Loucy (cell line): ENCODE measurements around the gene NSD1.

Source experiments
- H2AFZ ChIP-seq: fragments of 200-600 bp; sonication (generic); 2 replicates; pipeline ENCODE4 v1.6.0; 2016; ENCODE audit warnings: antibody characterized with exemption, mild to moderate bottlenecking, low read length, moderate library complexity
- H3F3A ChIP-seq: fragments of 200-600 bp; 2 replicates; pipeline ENCODE4 v1.6.0; 2016; ENCODE audit warnings: antibody characterized with exemption, low read depth, mild to moderate bottlenecking
- H3K27me3 ChIP-seq: fragments of 200-600 bp; sonication (generic); 2 replicates; pipeline ENCODE4 v1.6.1; 2014; ENCODE audit warnings: low read length, mild to moderate bottlenecking; ENCODE audit not compliant: insufficient read depth, poor library complexity, severe bottlenecking
- H3K36me3 ChIP-seq: fragments of 200-600 bp; sonication (generic); 2 replicates; pipeline ENCODE4 v1.6.1; 2016; ENCODE audit warnings: low read length; ENCODE audit not compliant: insufficient read depth
- H3K4me1 ChIP-seq: fragments of 200-600 bp; sonication (generic); 2 replicates; pipeline ENCODE4 v1.5.1; 2014; ENCODE audit warnings: low read length, mild to moderate bottlenecking; ENCODE audit not compliant: insufficient read depth, poor library complexity, severe bottlenecking
- H3K4me2 ChIP-seq: fragments of 200-600 bp; sonication (generic); 2 replicates; pipeline ENCODE4 v1.6.0; 2014; ENCODE audit warnings: antibody characterized with exemption, low read length, low read depth, mild to moderate bottlenecking; ENCODE audit not compliant: poor library complexity, severe bottlenecking
- H3K4me3 ChIP-seq: fragments of 200-600 bp; sonication (generic); 2 replicates; pipeline ENCODE4 v1.5.1; 2014; ENCODE audit warnings: low read length, mild to moderate bottlenecking, mixed read lengths; ENCODE audit not compliant: poor library complexity, severe bottlenecking
- H3K79me2 ChIP-seq: fragments of 200-600 bp; sonication (generic); 2 replicates; pipeline ENCODE4 v1.6.1; 2014; ENCODE audit warnings: low read length; ENCODE audit not compliant: insufficient read depth
- H3K9ac ChIP-seq: fragments of 200-600 bp; sonication (generic); 2 replicates; pipeline ENCODE4 v1.6.0; 2014; ENCODE audit warnings: mild to moderate bottlenecking, low read depth, low read length, moderate library complexity; ENCODE audit not compliant: poor library complexity, severe bottlenecking
- H3K9me2 ChIP-seq: fragments of 200-600 bp; sonication (generic); replicated peaks from 2 replicates; pipeline ENCODE4 v1.6.1; 2016; ENCODE audit warnings: low read depth, low read length, mixed read lengths
- H3K9me3 ChIP-seq: fragments of 200-600 bp; sonication (generic); 2 replicates; pipeline ENCODE4 v1.6.1; 2014; ENCODE audit warnings: mild to moderate bottlenecking, antibody characterized with exemption, low read length, low read depth; ENCODE audit not compliant: insufficient read depth
- H4K20me1 ChIP-seq: fragments of 200-600 bp; sonication (generic); 2 replicates; pipeline ENCODE4 v1.6.0; 2014; ENCODE audit warnings: antibody characterized with exemption, low read length, mild to moderate bottlenecking; ENCODE audit not compliant: insufficient read depth, poor library complexity, severe bottlenecking
- EZH2phosphoT487 ChIP-seq: fragments of 200-600 bp; IDR thresholded peaks from 2 replicates; pipeline ENCODE4 v1.6.1; 2018; ENCODE audit warnings: antibody characterized with exemption, mild to moderate bottlenecking, moderate library complexity, borderline replicate concordance
- TF ChIP-seq, protein P1 (sequence below): fragments of 200-600 bp; sonication (generic); conservative IDR thresholded peaks from 2 replicates; pipeline ENCODE4 v1.5.1; 2014; ENCODE audit warnings: mild to moderate bottlenecking, antibody characterized with exemption, low read length

The NSD1 gene

DNA sequence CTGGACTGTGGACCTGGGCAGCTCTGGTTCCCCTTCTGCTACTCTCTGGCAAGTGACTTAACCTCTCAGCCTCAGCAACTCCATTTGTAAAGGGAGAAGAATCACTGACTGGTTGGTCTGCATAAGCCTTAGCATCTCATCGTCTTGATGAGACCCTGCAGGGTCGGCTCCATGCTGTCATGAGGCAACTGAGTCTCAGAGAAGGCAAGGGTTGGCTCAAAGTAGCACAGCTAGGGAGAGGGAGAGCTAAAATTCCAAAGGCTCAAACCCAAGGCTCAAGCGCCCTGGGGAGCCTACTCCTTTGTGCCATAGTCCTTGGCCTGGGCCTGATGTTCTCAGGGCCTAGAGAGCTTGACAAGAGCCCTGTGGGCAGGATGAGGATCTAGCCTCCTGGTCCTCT is 42.3 kb upstream of the NSD1 start:
- Histone ChIP-seq H2AFZ (no peak overlapping the region), H3K79me2 (no peaks in the 10 kb centered on the region), H3K9me2 (no peaks in the 10 kb centered on the region), H3F3A (no peaks in the 10 kb centered on the region), H3K4me2 (no peak overlapping the region), H3K27me3 (no peaks in the 10 kb centered on the region), H4K20me1 (no peaks in the 10 kb centered on the region), H3K4me1 (peaks cover 3% of the 10 kb centered on the region), H3K9me3 (no peaks in the 10 kb centered on the region), H3K4me3 (no peak overlapping the region), H3K9ac (no peak overlapping the region), H3K36me3 (no peaks in the 10 kb centered on the region)
- TF ChIP-seq, protein P1, sequence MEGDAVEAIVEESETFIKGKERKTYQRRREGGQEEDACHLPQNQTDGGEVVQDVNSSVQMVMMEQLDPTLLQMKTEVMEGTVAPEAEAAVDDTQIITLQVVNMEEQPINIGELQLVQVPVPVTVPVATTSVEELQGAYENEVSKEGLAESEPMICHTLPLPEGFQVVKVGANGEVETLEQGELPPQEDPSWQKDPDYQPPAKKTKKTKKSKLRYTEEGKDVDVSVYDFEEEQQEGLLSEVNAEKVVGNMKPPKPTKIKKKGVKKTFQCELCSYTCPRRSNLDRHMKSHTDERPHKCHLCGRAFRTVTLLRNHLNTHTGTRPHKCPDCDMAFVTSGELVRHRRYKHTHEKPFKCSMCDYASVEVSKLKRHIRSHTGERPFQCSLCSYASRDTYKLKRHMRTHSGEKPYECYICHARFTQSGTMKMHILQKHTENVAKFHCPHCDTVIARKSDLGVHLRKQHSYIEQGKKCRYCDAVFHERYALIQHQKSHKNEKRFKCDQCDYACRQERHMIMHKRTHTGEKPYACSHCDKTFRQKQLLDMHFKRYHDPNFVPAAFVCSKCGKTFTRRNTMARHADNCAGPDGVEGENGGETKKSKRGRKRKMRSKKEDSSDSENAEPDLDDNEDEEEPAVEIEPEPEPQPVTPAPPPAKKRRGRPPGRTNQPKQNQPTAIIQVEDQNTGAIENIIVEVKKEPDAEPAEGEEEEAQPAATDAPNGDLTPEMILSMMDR, result no peak
- TF ChIP-seq EZH2phosphoT487, result no peak

- Histone ChIP-seq H3K4me1 (peaks cover 3% of the 10 kb centered on the region), H3K36me3 (no peaks in the 10 kb centered on the region)
These were observed 41.1 kb upstream of the NSD1 start for GRCh38 chr5:177092178-177093081.

DNA sequence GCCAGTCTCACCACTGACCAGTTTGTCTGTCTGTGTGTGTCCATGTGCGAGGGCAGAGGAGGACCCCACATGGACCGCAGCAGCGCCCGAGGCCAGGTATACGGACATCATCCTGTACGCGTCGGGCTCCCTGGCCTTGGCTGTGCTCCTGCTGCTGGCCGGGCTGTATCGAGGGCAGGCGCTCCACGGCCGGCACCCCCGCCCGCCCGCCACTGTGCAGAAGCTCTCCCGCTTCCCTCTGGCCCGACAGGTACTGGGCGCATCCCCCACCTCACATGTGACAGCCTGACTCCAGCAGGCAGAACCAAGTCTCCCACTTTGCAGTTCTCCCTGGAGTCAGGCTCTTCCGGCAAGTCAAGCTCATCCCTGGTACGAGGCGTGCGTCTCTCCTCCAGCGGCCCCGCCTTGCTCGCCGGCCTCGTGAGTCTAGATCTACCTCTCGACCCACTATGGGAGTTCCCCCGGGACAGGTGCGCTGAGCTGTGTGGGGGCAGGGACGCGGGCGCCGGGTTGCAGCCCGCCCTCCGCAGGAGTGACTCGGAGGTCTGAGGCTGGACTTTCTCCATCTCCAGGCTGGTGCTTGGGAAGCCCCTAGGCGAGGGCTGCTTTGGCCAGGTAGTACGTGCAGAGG is 40.4 kb upstream of the NSD1 start:
- no peaks in the 10 kb centered on the region for H4K20me1 ChIP-seq
- no peaks in the 10 kb centered on the region for H3K36me3 ChIP-seq
- no peak overlapping the region for H2AFZ ChIP-seq
- H3K27me3 ChIP-seq, result no peaks in the 10 kb centered on the region
- peaks cover 3% of the 10 kb centered on the region for H3K4me1 ChIP-seq
- TF ChIP-seq, protein P1, result no peak
- no peak for TF ChIP-seq EZH2phosphoT487
- no peaks in the 10 kb centered on the region for H3K9me2 ChIP-seq
- H3K9ac ChIP-seq, result no peak overlapping the region
- H3K4me2 ChIP-seq, result no peak overlapping the region
- H3K4me3 ChIP-seq, result no peak overlapping the region
- no peaks in the 10 kb centered on the region for H3F3A ChIP-seq
- no peaks in the 10 kb centered on the region for H3K9me3 ChIP-seq
- H3K79me2 ChIP-seq, result no peaks in the 10 kb centered on the region

More at GRCh38 chr5:177092178-177093081, 41.1 kb upstream of the NSD1 start:
- H3K9me2 ChIP-seq, result no peaks in the 10 kb centered on the region
- TF ChIP-seq, protein P1, result no peak
- no peak for TF ChIP-seq EZH2phosphoT487
- no peak overlapping the region for H2AFZ ChIP-seq
- H3K9ac ChIP-seq, result no peak overlapping the region
- no peaks in the 10 kb centered on the region for H3K9me3 ChIP-seq
- H3K4me3 ChIP-seq, result no peak overlapping the region
- no peaks in the 10 kb centered on the region for H3K27me3 ChIP-seq
- H3K79me2 ChIP-seq, result no peaks in the 10 kb centered on the region
- no peaks in the 10 kb centered on the region for H3F3A ChIP-seq
- H4K20me1 ChIP-seq, result no peaks in the 10 kb centered on the region
- H3K4me2 ChIP-seq, result no peak overlapping the region
